ENCODE measurements around the gene ADPRHL1.

The ADPRHL1 gene

DNA sequence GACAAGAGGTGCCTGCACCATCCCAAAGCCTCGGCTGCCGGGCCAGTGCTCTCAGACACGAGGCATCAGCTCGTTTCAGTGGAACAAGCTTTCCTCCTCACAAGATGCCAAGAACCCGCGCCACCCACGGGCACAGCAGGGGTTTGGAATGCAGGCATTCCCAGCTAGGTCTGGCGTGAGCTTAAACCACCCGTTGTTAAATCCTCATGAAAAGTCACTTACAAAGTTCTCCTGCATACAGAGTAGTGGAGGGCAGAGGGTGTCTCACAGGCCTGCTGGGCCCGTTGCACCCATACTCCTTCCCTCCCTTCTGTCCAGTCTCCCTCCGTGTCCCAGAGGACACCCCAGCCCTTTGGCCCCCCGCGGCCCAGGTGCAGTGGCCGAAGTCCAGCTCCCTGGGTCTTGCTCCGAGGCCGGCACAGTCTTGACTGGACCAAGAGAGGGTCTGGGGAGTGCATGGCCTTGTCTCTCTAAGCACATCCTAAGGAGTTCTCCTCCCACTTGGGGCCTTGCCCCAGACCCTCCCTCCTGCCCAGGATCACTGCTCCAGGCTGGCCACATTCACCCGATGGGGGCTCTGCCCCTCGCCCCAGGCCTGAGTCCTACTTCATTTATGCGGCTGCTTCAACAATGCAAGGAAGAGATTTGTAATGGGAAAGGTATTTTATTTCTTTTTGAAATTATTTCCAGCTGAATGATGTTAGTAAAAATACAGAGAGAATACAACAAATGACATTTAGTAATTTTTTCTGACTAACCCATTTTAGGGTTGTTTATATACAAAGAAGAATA, 54.1 kb downstream of the ADPRHL1 start:
- no peak overlapping the region for H3K4me3 ChIP-seq (ENCODE audit: low read depth, low read length, poor library complexity, severe bottlenecking)
- H3K9ac ChIP-seq (ENCODE audit: low read length) = no peak overlapping the region
- H2AFZ ChIP-seq (ENCODE audit: low read length) = no peak overlapping the region
- no peaks in the 10 kb centered on the region for H3F3A ChIP-seq (ENCODE audit: insufficient read depth, low read length)
- H3K27ac ChIP-seq (ENCODE audit: low read depth, low read length, poor library complexity, severe bottlenecking) = peak overlapping the region; percentile 64
- no peaks in the 10 kb centered on the region for H3K79me2 ChIP-seq (ENCODE audit: insufficient read depth, low read length)
- no peaks in the 10 kb centered on the region for H3K36me3 ChIP-seq (ENCODE audit: insufficient read depth, low read length)
- no peak overlapping the region for H3K4me2 ChIP-seq (ENCODE audit: low read length)
- no peaks in the 10 kb centered on the region for H4K20me1 ChIP-seq (ENCODE audit: insufficient read depth, low read length)
- no peaks in the 10 kb centered on the region for H3K9me3 ChIP-seq (ENCODE audit: low read length)
- H3K9me2 ChIP-seq (ENCODE audit: low read depth, low read length) = no peaks in the 10 kb centered on the region
- H3K4me1 ChIP-seq (ENCODE audit: insufficient read depth, low read length, severe bottlenecking) = peaks cover 50% of the 10 kb centered on the region
- no peak for TF ChIP-seq EZH2 (IDR thresholded peaks at IDR 0.05; ENCODE audit: borderline replicate concordance, low read length)
- TF ChIP-seq, protein P1, sequence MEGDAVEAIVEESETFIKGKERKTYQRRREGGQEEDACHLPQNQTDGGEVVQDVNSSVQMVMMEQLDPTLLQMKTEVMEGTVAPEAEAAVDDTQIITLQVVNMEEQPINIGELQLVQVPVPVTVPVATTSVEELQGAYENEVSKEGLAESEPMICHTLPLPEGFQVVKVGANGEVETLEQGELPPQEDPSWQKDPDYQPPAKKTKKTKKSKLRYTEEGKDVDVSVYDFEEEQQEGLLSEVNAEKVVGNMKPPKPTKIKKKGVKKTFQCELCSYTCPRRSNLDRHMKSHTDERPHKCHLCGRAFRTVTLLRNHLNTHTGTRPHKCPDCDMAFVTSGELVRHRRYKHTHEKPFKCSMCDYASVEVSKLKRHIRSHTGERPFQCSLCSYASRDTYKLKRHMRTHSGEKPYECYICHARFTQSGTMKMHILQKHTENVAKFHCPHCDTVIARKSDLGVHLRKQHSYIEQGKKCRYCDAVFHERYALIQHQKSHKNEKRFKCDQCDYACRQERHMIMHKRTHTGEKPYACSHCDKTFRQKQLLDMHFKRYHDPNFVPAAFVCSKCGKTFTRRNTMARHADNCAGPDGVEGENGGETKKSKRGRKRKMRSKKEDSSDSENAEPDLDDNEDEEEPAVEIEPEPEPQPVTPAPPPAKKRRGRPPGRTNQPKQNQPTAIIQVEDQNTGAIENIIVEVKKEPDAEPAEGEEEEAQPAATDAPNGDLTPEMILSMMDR (IDR thresholded peaks at IDR 0.05; ENCODE audit: low read length) = no peak
- no peaks in the 10 kb centered on the region for H3K27me3 ChIP-seq (ENCODE audit: insufficient read depth, low read length)

DNA sequence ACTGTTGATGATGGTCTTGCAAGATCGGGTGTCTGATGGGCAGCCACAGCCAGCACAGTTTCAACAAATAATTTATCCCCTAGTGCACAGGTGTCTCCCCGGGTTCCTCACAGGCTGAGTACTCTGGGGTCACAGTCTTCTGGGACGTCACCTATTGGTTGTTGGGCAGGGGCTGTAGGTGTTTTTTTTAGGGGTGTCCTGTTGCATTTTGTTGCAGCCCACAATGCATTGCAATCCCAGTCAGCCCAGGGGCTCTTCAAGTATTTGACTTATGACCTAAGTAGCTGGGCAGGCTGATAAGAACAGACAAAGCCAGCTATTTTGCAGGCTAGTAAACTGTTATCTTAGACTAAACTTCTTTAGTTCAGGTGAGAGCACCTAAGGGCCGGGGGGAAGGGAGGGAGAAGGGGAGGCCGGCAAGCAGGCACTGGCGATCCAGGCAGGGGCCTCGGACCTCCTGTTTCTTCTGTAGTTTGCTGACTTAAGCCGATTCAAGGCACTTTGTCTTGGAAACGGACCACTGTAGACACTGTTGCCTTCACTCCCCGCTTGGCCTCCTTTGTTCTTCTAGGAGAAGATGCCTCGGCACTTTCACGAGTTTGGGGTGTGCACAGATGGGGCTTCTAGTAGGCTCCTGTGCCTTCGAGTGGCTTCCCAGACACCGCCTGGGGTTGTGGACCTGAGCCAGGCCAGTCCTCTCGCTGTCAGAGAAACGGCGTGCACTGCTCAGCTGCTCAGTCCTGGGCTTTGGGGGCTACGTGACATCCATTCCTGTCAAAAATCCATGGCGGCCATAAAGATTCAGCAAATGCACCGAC, 55.5 kb downstream of the ADPRHL1 start:
- no peaks in the 10 kb centered on the region for H3K9me3 ChIP-seq (ENCODE audit: low read length)
- H3K79me2 ChIP-seq (ENCODE audit: insufficient read depth, low read length) = no peaks in the 10 kb centered on the region
- TF ChIP-seq EZH2 (IDR thresholded peaks at IDR 0.05; ENCODE audit: borderline replicate concordance, low read length) = no peak
- H3K4me3 ChIP-seq (ENCODE audit: low read depth, low read length, poor library complexity, severe bottlenecking) = no peak overlapping the region
- H3K27ac ChIP-seq (ENCODE audit: low read depth, low read length, poor library complexity, severe bottlenecking) = peak overlapping the region; percentile 64
- no peak overlapping the region for H3K4me2 ChIP-seq (ENCODE audit: low read length)
- no peak overlapping the region for H2AFZ ChIP-seq (ENCODE audit: low read length)
- H3K9ac ChIP-seq (ENCODE audit: low read length) = no peak overlapping the region
- no peaks in the 10 kb centered on the region for H3K36me3 ChIP-seq (ENCODE audit: insufficient read depth, low read length)
- no peaks in the 10 kb centered on the region for H4K20me1 ChIP-seq (ENCODE audit: insufficient read depth, low read length)
- no peaks in the 10 kb centered on the region for H3K9me2 ChIP-seq (ENCODE audit: low read depth, low read length)
- no peaks in the 10 kb centered on the region for H3K27me3 ChIP-seq (ENCODE audit: insufficient read depth, low read length)
- H3K4me1 ChIP-seq (ENCODE audit: insufficient read depth, low read length, severe bottlenecking) = peaks cover 59% of the 10 kb centered on the region
- H3F3A ChIP-seq (ENCODE audit: insufficient read depth, low read length) = no peaks in the 10 kb centered on the region

DNA sequence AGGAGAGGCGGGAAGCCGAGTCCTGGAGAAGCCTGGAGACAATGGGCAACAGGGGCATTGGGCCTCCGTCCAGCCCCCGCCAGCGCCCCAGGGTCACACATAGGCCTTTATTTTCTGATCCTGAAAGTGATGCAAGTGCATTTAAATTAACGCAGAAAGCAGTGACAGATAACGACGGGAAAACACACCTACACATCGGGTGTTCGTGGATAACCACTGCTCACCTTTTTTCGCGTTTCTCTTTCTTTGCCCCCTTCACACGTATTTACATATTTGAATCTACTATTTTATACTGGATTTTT, 59.0 kb downstream of the ADPRHL1 start:
- Histone ChIP-seq H3K4me3 (ENCODE audit: low read depth, low read length, poor library complexity, severe bottlenecking) (peak overlapping the region; percentile 75), H3K36me3 (ENCODE audit: insufficient read depth, low read length) (no peaks in the 10 kb centered on the region), H4K20me1 (ENCODE audit: insufficient read depth, low read length) (no peaks in the 10 kb centered on the region), H3K4me1 (ENCODE audit: insufficient read depth, low read length, severe bottlenecking) (peaks cover 32% of the 10 kb centered on the region), H3K4me2 (ENCODE audit: low read length) (peak overlapping the region; percentile 94), H3K27me3 (ENCODE audit: insufficient read depth, low read length) (no peaks in the 10 kb centered on the region), H3K9ac (ENCODE audit: low read length) (peak overlapping the region; percentile 56; the same call in 1 of the 2 replicates), H3K9me2 (ENCODE audit: low read depth, low read length) (no peaks in the 10 kb centered on the region), H3K79me2 (ENCODE audit: insufficient read depth, low read length) (no peaks in the 10 kb centered on the region), H2AFZ (ENCODE audit: low read length) (peak overlapping the region; percentile 63), H3K9me3 (ENCODE audit: low read length) (no peaks in the 10 kb centered on the region), H3K27ac (ENCODE audit: low read depth, low read length, poor library complexity, severe bottlenecking) (no peak overlapping the region), H3F3A (ENCODE audit: insufficient read depth, low read length) (no peaks in the 10 kb centered on the region)
- no peak for TF ChIP-seq EZH2 (IDR thresholded peaks at IDR 0.05; ENCODE audit: borderline replicate concordance, low read length)
- TF ChIP-seq, protein P1 (IDR thresholded peaks at IDR 0.05; ENCODE audit: low read length) = no peak
